Endometrial microvascular endothelial cells (primary cell): Measurements from ENCODE around the gene SUN3. TPM values are rescaled to one million over a fixed set of nuclear protein-coding genes. Genes with fewer than 3 reads are reported as not detected.

Experiments used
- in situ Hi-C: cut with HindIII; loops from 2 replicates; pipeline ENCODE4 v1.10.0; 2017; ENCODE audit warnings: low sequenced_read_pairs, low pct_unique_long_range_greater_than_20kb; ENCODE audit errors: inconsistent ontology term
- total RNA-seq: library from RNA; depleted of rRNA; stranded (reverse); fragments of >200 nt; gene quantifications from one replicate; pipeline ENCODE4 v1.2.3, GENCODE V29; 2015; ENCODE audit errors: inconsistent ontology term

Gene SUN3
- total RNA-seq, 1 donor from 2014 or later = not detected

GRCh38 chr7:47938574-47939165, 90.2 kb downstream of the SUN3 start:
- in situ Hi-C loops = no loop called here

- in situ Hi-C loops = no loop called here
Observed at GRCh38 chr7:47937711-47938573, 91.0 kb downstream of the SUN3 start.

Other genes starting within 250 kb of the SUN3 start
- gene PKD1L1, start 80.6 kb downstream of the SUN3 start, total RNA-seq = 0.28 TPM
- gene HUS1, start 49.5 kb downstream of the SUN3 start, total RNA-seq = 68.2 TPM
- not detected for gene C7orf57, start 6.4 kb upstream of the SUN3 start, total RNA-seq
- gene UPP1, start 60.2 kb upstream of the SUN3 start, total RNA-seq = 53.8 TPM
- under 0.01 TPM for gene ABCA13, start 142.4 kb upstream of the SUN3 start, total RNA-seq